HG02798 (cell line): Measurements from ENCODE around the gene NUP50.

Experiments
- ATAC-seq: cut with Tn5 transposase; IDR thresholded peaks from one replicate; pipeline ENCODE4 v1.9.1; 2021; ENCODE audit warnings: mild to moderate bottlenecking; ENCODE audit not compliant: unreplicated experiment, poor library complexity

Gene NUP50

GRCh38 chr22:45207981-45208664 lies 44.4 kb downstream of the NUP50 start:
- ATAC-seq = no peak

- no peak for ATAC-seq
Observed at GRCh38 chr22:45208696-45208992, 44.9 kb downstream of the NUP50 start.

- no peak for ATAC-seq
Observed at GRCh38 chr22:45208993-45209838, 45.5 kb downstream of the NUP50 start.

GRCh38 chr22:45210174-45210573 lies 46.4 kb downstream of the NUP50 start:
- ATAC-seq = no peak

- ATAC-seq = no peak
Observed at GRCh38 chr22:45210577-45210976, 46.9 kb downstream of the NUP50 start.

- no peak for ATAC-seq
Observed at GRCh38 chr22:45210991-45211390, 47.3 kb downstream of the NUP50 start.

GRCh38 chr22:45211435-45211834 lies 47.7 kb downstream of the NUP50 start:
- ATAC-seq = no peak

GRCh38 chr22:45211848-45212247 lies 48.1 kb downstream of the NUP50 start:
- ATAC-seq = no peak

- no peak for ATAC-seq
Observed at GRCh38 chr22:45212306-45212709, 48.6 kb downstream of the NUP50 start.

- ATAC-seq = no peak
Observed at GRCh38 chr22:45212992-45213751, 49.4 kb downstream of the NUP50 start.

GRCh38 chr22:45216133-45217003 lies 52.6 kb downstream of the NUP50 start:
- no peak for ATAC-seq

GRCh38 chr22:45217345-45217744 lies 53.6 kb downstream of the NUP50 start:
- no peak for ATAC-seq

GRCh38 chr22:45217806-45218205 lies 54.1 kb downstream of the NUP50 start:
- ATAC-seq = no peak

GRCh38 chr22:45218976-45219375 lies 55.3 kb downstream of the NUP50 start:
- ATAC-seq = no peak

- ATAC-seq = no peak
Observed at GRCh38 chr22:45221201-45221600, 57.5 kb downstream of the NUP50 start.

GRCh38 chr22:45223304-45224117 lies 59.8 kb downstream of the NUP50 start:
- ATAC-seq = no peak

- ATAC-seq = no peak
Observed at GRCh38 chr22:45224331-45224730, 60.6 kb downstream of the NUP50 start.

GRCh38 chr22:45224988-45225731 lies 61.4 kb downstream of the NUP50 start:
- ATAC-seq = no peak
